ENCODE data around the gene CLEC17A. TPM values are rescaled to one million over a fixed set of nuclear protein-coding genes. Genes with fewer than 3 reads are reported as not detected.
"Not testable (repeated sequence)": the region's sequence is repeated elsewhere in the genome, so short reads cannot be mapped to it uniquely, and the experiment has no call there.

CLEC17A gene
- total RNA-seq, 4 donors from 2014 or later, result not detected

GRCh38 chr19:14580623-14581237 is 2.2 kb upstream of the CLEC17A start:
- no peak overlapping the region for H3K4me3 ChIP-seq
- 43 to 58% methylated on average over 3 to 6 of the region's 6 CpGs for WGBS, 2 donors (ENCODE audit: low coverage in 1 of 2)
- no peak overlapping the region for H3K27ac ChIP-seq
- ATAC-seq, result no peak
- no peaks in the 10 kb centered on the region for H3K36me3 ChIP-seq
- no peaks in the 10 kb centered on the region for H3K4me1 ChIP-seq
- TF ChIP-seq EP300 (IDR thresholded peaks at IDR 0.05) (no peak), POLR2A (IDR thresholded peaks at IDR 0.05) (no peak), CTCF (IDR thresholded peaks at IDR 0.05) (no peak), POLR2AphosphoS5 (IDR thresholded peaks at IDR 0.05) (no peak)
- no peaks in the 10 kb centered on the region for H3K27me3 ChIP-seq
- H3K9me3 ChIP-seq, result no peaks in the 10 kb centered on the region

GRCh38 chr19:14584372-14584771 is 1.5 kb downstream of the CLEC17A start:
- H3K4me1 ChIP-seq, ATAC-seq, H3K36me3 ChIP-seq, H3K27me3 ChIP-seq, H3K27ac ChIP-seq, H3K9me3 ChIP-seq, H3K4me3 ChIP-seq: not testable (repeated sequence)
- 92 to 100% methylated on average over 2 of the region's 5 CpGs for WGBS, 2 donors (ENCODE audit: low coverage in 1 of 2)

GRCh38 chr19:14585187-14585586 is 2.3 kb downstream of the CLEC17A start:
- H3K27ac ChIP-seq, H3K4me3 ChIP-seq, H3K4me1 ChIP-seq, ATAC-seq, H3K27me3 ChIP-seq, H3K36me3 ChIP-seq, H3K9me3 ChIP-seq: not testable (repeated sequence)
- 40 to 70% methylated on average over 1 to 3 of the region's 3 CpGs for WGBS, 2 donors (ENCODE audit: low coverage in 1 of 2)

- H3K4me3 ChIP-seq, H3K9me3 ChIP-seq, ATAC-seq, H3K27ac ChIP-seq, H3K4me1 ChIP-seq, H3K36me3 ChIP-seq: not testable (repeated sequence)
- H3K27me3 ChIP-seq, result peaks cover 11% of the 10 kb centered on the region
- WGBS, 2 donors (ENCODE audit: low coverage in 1 of 2), result no CpG with 5 or more reads among the region's 4 CpGs
Measured at GRCh38 chr19:14589433-14589832, 6.5 kb downstream of the CLEC17A start.

- TF ChIP-seq CTCF (IDR thresholded peaks at IDR 0.05) (no peak), POLR2AphosphoS5 (IDR thresholded peaks at IDR 0.05) (no peak), POLR2A (IDR thresholded peaks at IDR 0.05) (no peak), EP300 (IDR thresholded peaks at IDR 0.05) (no peak)
- no peaks in the 10 kb centered on the region for H3K9me3 ChIP-seq
- peaks cover 19% of the 10 kb centered on the region for H3K27me3 ChIP-seq
- H3K36me3 ChIP-seq, result no peaks in the 10 kb centered on the region
- no peak for ATAC-seq
- no peaks in the 10 kb centered on the region for H3K4me1 ChIP-seq
- WGBS, 2 donors (ENCODE audit: low coverage in 1 of 2), result 85 to 86% methylated on average over 3 of the region's 3 CpGs
- no peak overlapping the region for H3K27ac ChIP-seq
- H3K4me3 ChIP-seq, result no peak overlapping the region
Measured at GRCh38 chr19:14595558-14595957, 12.7 kb downstream of the CLEC17A start.

GRCh38 chr19:14599548-14600147 is 16.8 kb downstream of the CLEC17A start:
- 90% methylated on average over 2 of the region's 8 CpGs; no CpG with 5 or more reads in 1 of the 2 donors for WGBS, 2 donors (ENCODE audit: low coverage in 1 of 2)
- H3K27ac ChIP-seq, result no peak overlapping the region
- TF ChIP-seq EP300 (IDR thresholded peaks at IDR 0.05), result no peak
- TF ChIP-seq POLR2A (IDR thresholded peaks at IDR 0.05), result no peak
- no peak for TF ChIP-seq POLR2AphosphoS5 (IDR thresholded peaks at IDR 0.05)
- TF ChIP-seq CTCF (IDR thresholded peaks at IDR 0.05), result no peak
- no peaks in the 10 kb centered on the region for H3K36me3 ChIP-seq
- ATAC-seq, result no peak
- no peaks in the 10 kb centered on the region for H3K4me1 ChIP-seq
- no peak overlapping the region for H3K4me3 ChIP-seq
- peaks cover 0 to 10% (median 0%) of the 10 kb centered on the region in 3 donors for H3K9me3 ChIP-seq
- H3K27me3 ChIP-seq, result peaks cover 6% of the 10 kb centered on the region
